Kidney (tissue), 14 donors: ENCODE measurements around the gene PALD1. TPM values are rescaled to one million over a fixed set of nuclear protein-coding genes. Genes with fewer than 3 reads are reported as not detected.

Experiments used
- DNase-seq, 5 donors: peaks; one replicate each; pipeline ENCODE4 v3.0.0-alpha.2; 2013 to 2020
- FAIRE-seq: peaks from 2 replicates; lab custom pipeline; 2012; peaks lifted over from hg19 to GRCh38; lab: Jason Lieb, UNC
- H3K27ac ChIP-seq, 2 donors: one replicate each; pipeline ENCODE4 v1.7.0; 2013; ENCODE audit warnings: low read depth in 2 of 2, low read length in 2 of 2, inconsistent platforms in 1 of 2
- H3K27me3 ChIP-seq: one replicate; pipeline ENCODE4 v1.7.1; 2013; ENCODE audit warnings: low read length, inconsistent platforms; ENCODE audit not compliant: control insufficient read depth, insufficient read depth
- H3K36me3 ChIP-seq, 3 donors: one replicate each; pipeline versions ENCODE4 v1.7.0 to v1.7.1; 2013; ENCODE audit warnings: low read length in 3 of 3, control low read depth in 1 of 3, inconsistent platforms in 1 of 3; ENCODE audit not compliant: insufficient read depth in 3 of 3, control insufficient read depth in 2 of 3
- H3K4me1 ChIP-seq, 3 donors: one replicate each; pipeline versions ENCODE4 v1.7.0 to v1.7.1; 2013; ENCODE audit warnings: low read length in 3 of 3, inconsistent platforms in 1 of 3, low read depth in 1 of 3; ENCODE audit not compliant: control insufficient read depth in 2 of 3, insufficient read depth in 2 of 3
- H3K4me3 ChIP-seq, 3 donors: one replicate each; pipeline versions ENCODE4 v1.7.0 to v1.8.1; 2013; ENCODE audit warnings: low read length in 3 of 3, control low read depth in 1 of 3, inconsistent platforms in 1 of 3
- H3K9ac ChIP-seq, 3 donors: one replicate each; pipeline versions ENCODE4 v1.7.0 to v1.7.1; 2013; ENCODE audit warnings: low read length in 3 of 3, control low read depth in 1 of 3, inconsistent platforms in 1 of 3
- H3K9me3 ChIP-seq, 3 donors: one replicate each; pipeline versions ENCODE4 v1.7.0 to v1.7.1; 2013; ENCODE audit warnings: low read length in 3 of 3, control low read depth in 1 of 3, inconsistent platforms in 1 of 3; ENCODE audit not compliant: control insufficient read depth in 2 of 3, insufficient read depth in 1 of 3
- intact Hi-C: fragments of 100-400 bp; cut with DNase I; formaldehyde crosslinking; loops from one replicate; pipeline ENCODE4 v1.11.1; 2022
- polyA plus RNA-seq: library from polyadenylated mRNA; stranded (reverse); fragments of 350-450 nt; fragmentation: Illumina TruSeq; extraction: RNeasy Lipid Tissue Mini Kit (QIAGEN cat#74804); gene quantifications from one replicate; pipeline ENCODE4 v1.2.3, GENCODE V29; 2014; ENCODE audit warnings: low read depth, low replicate concordance; ENCODE audit not compliant: insufficient read depth
- total RNA-seq: library from RNA; stranded (reverse); fragmentation: NEBNext Ultra II Directional; extraction: Animal tissue kit (Norgen Biotek cat#: 25700); gene quantifications from one replicate; pipeline ENCODE4 v1.2.1, GENCODE V29; 2021
- TF ChIP-seq, protein P1 (sequence below): IDR thresholded peaks from 3 replicates; pipeline ENCODE4 v1.5.1; 2012; ENCODE audit warnings: mild to moderate bottlenecking, moderate library complexity, borderline replicate concordance; ENCODE audit not compliant: insufficient read depth; ENCODE audit errors: extremely low read depth
- donor health status: control.
- donor health status: control.
- donor health status: control.
- donor health status: control.
- donor health status: control.
- donor health status: DM: yes; HTN: yes; CAD: no.
- donor health status: Normal renal cell carcinoma (clear cell type).

The PALD1 gene
- total and polyA plus RNA-seq, 2 donors from 2014 or later: 3.0 to 14.4 TPM

DNA sequence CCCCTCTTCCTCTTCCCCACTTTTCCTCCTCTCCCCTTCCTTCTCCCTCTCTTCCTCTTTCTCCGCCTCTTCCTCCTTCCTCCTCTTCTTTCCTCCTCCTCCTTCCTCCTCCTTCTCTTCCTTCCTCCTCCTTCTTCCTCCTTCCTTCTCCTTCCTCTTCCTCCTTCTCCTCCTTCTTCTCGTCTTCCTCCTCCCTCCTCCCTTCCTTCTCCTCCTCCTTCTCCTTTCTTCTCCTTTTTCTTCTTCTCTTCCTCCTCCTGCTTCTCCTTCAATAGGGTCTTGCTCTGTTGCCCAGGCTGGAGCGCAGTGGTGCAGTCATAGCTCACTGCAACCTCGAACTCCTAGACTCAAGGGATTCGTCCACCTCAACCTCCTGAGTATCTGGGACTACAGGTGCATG is 56.9 kb downstream of the PALD1 start:
- DNase-seq (no peak), FAIRE-seq (no peak)
- TF ChIP-seq, protein P1, sequence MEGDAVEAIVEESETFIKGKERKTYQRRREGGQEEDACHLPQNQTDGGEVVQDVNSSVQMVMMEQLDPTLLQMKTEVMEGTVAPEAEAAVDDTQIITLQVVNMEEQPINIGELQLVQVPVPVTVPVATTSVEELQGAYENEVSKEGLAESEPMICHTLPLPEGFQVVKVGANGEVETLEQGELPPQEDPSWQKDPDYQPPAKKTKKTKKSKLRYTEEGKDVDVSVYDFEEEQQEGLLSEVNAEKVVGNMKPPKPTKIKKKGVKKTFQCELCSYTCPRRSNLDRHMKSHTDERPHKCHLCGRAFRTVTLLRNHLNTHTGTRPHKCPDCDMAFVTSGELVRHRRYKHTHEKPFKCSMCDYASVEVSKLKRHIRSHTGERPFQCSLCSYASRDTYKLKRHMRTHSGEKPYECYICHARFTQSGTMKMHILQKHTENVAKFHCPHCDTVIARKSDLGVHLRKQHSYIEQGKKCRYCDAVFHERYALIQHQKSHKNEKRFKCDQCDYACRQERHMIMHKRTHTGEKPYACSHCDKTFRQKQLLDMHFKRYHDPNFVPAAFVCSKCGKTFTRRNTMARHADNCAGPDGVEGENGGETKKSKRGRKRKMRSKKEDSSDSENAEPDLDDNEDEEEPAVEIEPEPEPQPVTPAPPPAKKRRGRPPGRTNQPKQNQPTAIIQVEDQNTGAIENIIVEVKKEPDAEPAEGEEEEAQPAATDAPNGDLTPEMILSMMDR: no peak
- H3K9ac ChIP-seq: no peak overlapping the region
- H3K9me3 ChIP-seq: no peaks in the 10 kb centered on the region
- H3K4me3 ChIP-seq: no peak overlapping the region
- no peaks in the 10 kb centered on the region for H3K27me3 ChIP-seq
- intact Hi-C loops: no loop called here
- no peaks in the 10 kb centered on the region for H3K36me3 ChIP-seq
- H3K4me1 ChIP-seq: peaks cover 0 to 7% (median 3%) of the 10 kb centered on the region in 3 donors
- no peak overlapping the region for H3K27ac ChIP-seq

DNA sequence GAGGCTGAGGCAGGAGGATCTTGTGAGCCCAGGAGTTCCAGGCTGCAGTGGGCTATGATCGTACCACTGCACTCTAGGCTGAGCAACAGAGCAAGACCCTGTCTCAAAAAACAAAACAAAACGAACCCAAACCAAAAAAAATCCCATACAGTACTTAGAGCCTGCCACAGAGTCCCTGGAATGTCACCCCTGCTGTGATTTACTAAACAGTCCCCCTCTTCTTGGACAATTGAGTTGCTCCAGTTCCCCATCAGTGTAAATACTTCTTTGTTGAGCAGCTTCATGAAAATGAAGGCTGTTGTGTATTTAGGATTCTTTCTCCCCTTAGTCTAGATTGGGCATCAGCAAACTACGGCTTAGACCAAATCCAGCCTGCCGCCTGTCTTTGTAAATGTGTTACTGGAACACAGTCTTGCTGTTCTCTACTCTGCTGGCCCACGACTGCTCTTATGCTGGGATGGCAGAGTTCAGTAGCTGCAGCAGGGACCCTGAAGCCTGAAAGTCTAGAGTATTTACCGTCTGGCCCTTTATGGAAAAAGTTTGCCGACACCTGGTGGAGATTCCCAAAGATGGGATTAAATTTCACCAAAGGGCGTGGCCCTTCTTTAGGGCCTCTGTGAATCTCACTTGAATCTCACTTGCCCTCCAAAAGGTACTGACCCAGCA is 57.8 kb downstream of the PALD1 start:
- H3K4me1 ChIP-seq: peaks cover 0 to 7% (median 3%) of the 10 kb centered on the region in 3 donors
- no peak for FAIRE-seq

DNA sequence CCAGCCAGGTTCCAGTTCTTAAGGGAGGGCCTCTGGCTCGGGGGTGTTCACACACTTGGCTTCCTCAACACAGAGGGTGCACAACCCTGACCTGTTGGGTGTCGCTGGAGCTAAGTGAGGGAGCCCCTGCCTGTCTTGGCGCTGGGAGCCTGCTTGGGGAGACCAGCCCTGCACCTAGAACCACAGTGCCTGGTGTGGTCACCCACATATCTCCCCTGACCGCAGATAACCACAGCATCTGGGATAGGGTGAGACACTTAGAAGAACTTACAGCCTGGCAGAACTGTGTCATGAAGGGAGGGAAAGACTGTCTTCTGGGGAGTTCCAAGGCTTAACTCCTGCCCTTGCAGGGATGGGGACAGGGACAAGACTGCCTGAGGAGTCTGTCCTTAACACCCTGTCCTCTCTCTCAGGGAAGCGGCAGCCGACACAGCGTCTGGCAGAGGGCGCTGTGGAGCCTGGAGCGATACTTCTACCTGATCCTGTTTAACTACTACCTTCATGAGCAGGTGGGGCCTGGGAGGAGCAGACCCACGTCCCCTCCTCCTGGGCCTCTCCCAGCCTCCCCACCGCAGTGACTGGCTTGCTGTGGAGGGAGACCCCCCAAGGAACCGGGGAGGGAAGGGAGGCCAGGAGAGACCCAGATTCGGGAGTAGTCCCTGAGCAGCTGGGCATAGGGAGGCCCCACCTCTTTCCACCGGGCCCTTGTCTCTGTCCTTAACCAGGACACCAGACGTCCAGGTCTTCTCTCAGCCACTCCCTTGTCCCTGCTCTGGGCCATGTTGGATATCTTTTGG is 59.0 kb downstream of the PALD1 start:
- DNase-seq (peak in 1 of 5 donors; percentile 33), FAIRE-seq (no peak)
- no peak overlapping the region for H3K4me3 ChIP-seq
- TF ChIP-seq, protein P1: no peak
- peaks cover 0 to 7% (median 3%) of the 10 kb centered on the region in 3 donors for H3K4me1 ChIP-seq
- intact Hi-C loops: no loop called here
- H3K9me3 ChIP-seq: no peaks in the 10 kb centered on the region
- no peaks in the 10 kb centered on the region for H3K36me3 ChIP-seq
- H3K27me3 ChIP-seq: no peaks in the 10 kb centered on the region
- no peak overlapping the region for H3K27ac ChIP-seq
- H3K9ac ChIP-seq: no peak overlapping the region

More for the DNA sequence above, 57.8 kb downstream of the PALD1 start:
- Histone ChIP-seq H3K9ac (no peak overlapping the region), H3K27me3 (no peaks in the 10 kb centered on the region), H3K9me3 (no peaks in the 10 kb centered on the region), H3K27ac (no peak overlapping the region), H3K4me3 (no peak overlapping the region), H3K36me3 (no peaks in the 10 kb centered on the region)
- TF ChIP-seq, protein P1: no peak
- intact Hi-C loops: no loop called here
- peak in 1 of 5 donors; percentile 37 for DNase-seq
